K562 (cell line): ENCODE data around the gene PRKAR2B. TPM values are rescaled to one million over a fixed set of nuclear protein-coding genes. Genes with fewer than 3 reads are reported as not detected.
A peak's percentile ranks its signal among the peaks of the same experiment; 100 is the strongest.

Source experiments
- ARID3A ChIP-seq: IDR thresholded peaks from 2 replicates; pipeline ENCODE4 v1.6.1; 2012; ENCODE audit warnings: low read depth, low read length, improper control_type of control experiment, borderline replicate concordance
- BRD4 ChIP-seq: fragments of 200-600 bp; sonication (generic); IDR thresholded peaks from 2 replicates; pipeline ENCODE4 v1.6.1; 2017; ENCODE audit warnings: inconsistent platforms
- CBX1 ChIP-seq: sonication (generic); IDR thresholded peaks from 2 replicates; pipeline ENCODE4 v1.6.1; 2016; ENCODE audit warnings: antibody characterized with exemption, low read depth, mild to moderate bottlenecking
- CC2D1A ChIP-seq: fragments of 450-650 bp; IDR thresholded peaks from 2 replicates; pipeline ENCODE4 v1.6.1; 2017; ENCODE audit warnings: mild to moderate bottlenecking
- DNMT1 ChIP-seq: fragments of 450-650 bp; IDR thresholded peaks from 2 replicates; pipeline ENCODE4 v1.6.1; 2016; ENCODE audit warnings: antibody characterized with exemption, mild to moderate bottlenecking
- ELF4 ChIP-seq: fragments of 450-650 bp; formaldehyde crosslinking; IDR thresholded peaks from 2 replicates; pipeline ENCODE4 v1.4.0; 2022; ENCODE audit warnings: missing genetic modification characterization
- JUND ChIP-seq, 2 experiments: IDR thresholded peaks; 2 replicates in 1 of 2; 3 replicates in 1 of 2; pipeline ENCODE4 v1.6.1; 2011; ENCODE audit warnings: borderline replicate concordance in 2 of 2, low read depth in 2 of 2, low read length in 2 of 2, improper control_type of control experiment in 1 of 2, missing biosample characterization in 1 of 2, missing genetic modification characterization in 1 of 2, missing genetic modification reagents in 1 of 2
- U2AF2 ChIP-seq: fragments of 200-400 bp; formaldehyde crosslinking; optimal IDR thresholded peaks from 2 replicates; pipeline ENCODE3; 2017; ENCODE audit warnings: low read depth, mild to moderate bottlenecking, low read length
- polyA plus RNA-seq, 8 experiments: library from polyadenylated mRNA; depleted of rRNA in 4 of 8; stranded (reverse) in 5 of 8; unstranded in 3 of 8; fragments of >200 nt; fragmentation: Nextera tagmentation in 2 of 8; fragmentation: Illumina TruSeq in 1 of 8; extraction: Ambion mirVana in 2 of 8; extraction: Trizol in 1 of 8; gene quantifications; 2 replicates each; pipeline versions ENCODE4 v1.2.1 to v1.2.3, GENCODE V29; 2011 to 2014; ENCODE audit warnings: inconsistent platforms in 1 of 8, missing spikeins in 1 of 8
- total RNA-seq, 7 experiments: library from RNA; depleted of rRNA in 6 of 7; stranded (reverse); fragments of >200 nt in 6 of 7; fragmentation: Illumina TruSeq in 2 of 7; extraction: Trizol in 2 of 7; gene quantifications; 2 replicates each; pipeline versions ENCODE4 v1.2.1 to v1.2.3, GENCODE V29; 2011 to 2021; ENCODE audit warnings: low replicate concordance in 1 of 7
- TF ChIP-seq, protein P1 (sequence below): fragments of 250-450 bp; sonication (Bioruptor Pico); IDR thresholded peaks from 2 replicates; pipeline ENCODE4 v1.4.0; 2020
- TF ChIP-seq, protein P2 (sequence below): fragments of 450-650 bp; IDR thresholded peaks from 2 replicates; pipeline ENCODE4 v1.6.1; 2016; ENCODE audit warnings: low read depth

Gene PRKAR2B
- total and polyA plus RNA-seq, 9 of the 15 experiments (the other 6 are each of a cell fraction or from before 2014, with no cell fraction given): 59.0 to 173 (median 129) TPM

DNA sequence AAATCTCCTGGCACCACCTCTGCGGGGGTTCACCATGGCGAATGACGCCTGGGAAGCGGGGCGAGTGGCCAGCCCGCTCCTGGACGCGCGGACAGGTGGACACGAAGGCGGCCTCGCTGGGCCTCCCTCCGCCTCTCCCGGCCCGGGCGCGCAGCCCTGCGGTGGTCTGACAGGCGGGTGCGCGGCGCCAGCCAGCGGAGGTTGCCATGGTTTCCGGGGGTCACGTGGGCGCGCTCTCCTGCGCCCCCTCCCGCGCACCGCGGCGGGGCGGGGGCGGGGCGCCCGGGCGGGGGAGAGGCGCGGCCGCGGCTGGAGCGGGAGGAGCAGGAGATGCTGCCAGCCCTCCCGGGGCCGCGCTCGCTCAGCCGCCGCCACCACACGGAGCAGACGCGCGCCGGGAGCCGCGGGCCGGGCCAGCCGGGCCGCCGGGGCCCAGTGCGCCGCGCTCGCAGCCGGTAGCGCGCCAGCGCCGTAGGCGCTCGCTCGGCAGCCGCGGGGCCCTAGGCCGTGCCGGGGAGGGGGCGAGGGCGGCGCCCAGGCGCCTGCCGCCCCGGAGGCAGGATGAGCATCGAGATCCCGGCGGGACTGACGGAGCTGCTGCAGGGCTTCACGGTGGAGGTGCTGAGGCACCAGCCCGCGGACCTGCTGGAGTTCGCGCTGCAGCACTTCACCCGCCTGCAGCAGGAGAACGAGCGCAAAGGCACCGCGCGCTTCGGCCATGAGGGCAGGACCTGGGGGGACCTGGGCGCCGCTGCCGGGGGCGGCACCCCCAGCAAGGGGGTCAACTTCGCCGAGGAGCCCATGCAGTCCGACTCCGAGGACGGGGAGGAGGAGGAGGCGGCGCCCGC is at the start of gene PRKAR2B (continued):
- TF ChIP-seq, protein P1, sequence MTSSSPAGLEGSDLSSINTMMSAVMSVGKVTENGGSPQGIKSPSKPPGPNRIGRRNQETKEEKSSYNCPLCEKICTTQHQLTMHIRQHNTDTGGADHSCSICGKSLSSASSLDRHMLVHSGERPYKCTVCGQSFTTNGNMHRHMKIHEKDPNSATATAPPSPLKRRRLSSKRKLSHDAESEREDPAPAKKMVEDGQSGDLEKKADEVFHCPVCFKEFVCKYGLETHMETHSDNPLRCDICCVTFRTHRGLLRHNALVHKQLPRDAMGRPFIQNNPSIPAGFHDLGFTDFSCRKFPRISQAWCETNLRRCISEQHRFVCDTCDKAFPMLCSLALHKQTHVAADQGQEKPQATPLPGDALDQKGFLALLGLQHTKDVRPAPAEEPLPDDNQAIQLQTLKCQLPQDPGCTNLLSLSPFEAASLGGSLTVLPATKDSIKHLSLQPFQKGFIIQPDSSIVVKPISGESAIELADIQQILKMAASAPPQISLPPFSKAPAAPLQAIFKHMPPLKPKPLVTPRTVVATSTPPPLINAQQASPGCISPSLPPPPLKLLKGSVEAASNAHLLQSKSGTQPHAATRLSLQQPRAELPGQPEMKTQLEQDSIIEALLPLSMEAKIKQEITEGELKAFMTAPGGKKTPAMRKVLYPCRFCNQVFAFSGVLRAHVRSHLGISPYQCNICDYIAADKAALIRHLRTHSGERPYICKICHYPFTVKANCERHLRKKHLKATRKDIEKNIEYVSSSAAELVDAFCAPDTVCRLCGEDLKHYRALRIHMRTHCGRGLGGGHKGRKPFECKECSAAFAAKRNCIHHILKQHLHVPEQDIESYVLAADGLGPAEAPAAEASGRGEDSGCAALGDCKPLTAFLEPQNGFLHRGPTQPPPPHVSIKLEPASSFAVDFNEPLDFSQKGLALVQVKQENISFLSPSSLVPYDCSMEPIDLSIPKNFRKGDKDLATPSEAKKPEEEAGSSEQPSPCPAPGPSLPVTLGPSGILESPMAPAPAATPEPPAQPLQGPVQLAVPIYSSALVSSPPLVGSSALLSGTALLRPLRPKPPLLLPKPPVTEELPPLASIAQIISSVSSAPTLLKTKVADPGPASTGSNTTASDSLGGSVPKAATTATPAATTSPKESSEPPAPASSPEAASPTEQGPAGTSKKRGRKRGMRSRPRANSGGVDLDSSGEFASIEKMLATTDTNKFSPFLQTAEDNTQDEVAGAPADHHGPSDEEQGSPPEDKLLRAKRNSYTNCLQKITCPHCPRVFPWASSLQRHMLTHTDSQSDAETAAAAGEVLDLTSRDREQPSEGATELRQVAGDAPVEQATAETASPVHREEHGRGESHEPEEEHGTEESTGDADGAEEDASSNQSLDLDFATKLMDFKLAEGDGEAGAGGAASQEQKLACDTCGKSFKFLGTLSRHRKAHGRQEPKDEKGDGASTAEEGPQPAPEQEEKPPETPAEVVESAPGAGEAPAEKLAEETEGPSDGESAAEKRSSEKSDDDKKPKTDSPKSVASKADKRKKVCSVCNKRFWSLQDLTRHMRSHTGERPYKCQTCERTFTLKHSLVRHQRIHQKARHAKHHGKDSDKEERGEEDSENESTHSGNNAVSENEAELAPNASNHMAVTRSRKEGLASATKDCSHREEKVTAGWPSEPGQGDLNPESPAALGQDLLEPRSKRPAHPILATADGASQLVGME (CRISPR knock-in tag): peak; percentile 93
- TF ChIP-seq CC2D1A (no peak), ELF4 (CRISPR knock-in tag) (no peak), ARID3A (0 out of 2 replicates have a peak, but pooled peaks have one; percentile 11), DNMT1 (no peak), CBX1 (no peak), U2AF2 (no peak), BRD4 (peak; percentile 50; the same call in 1 of the 2 replicates), JUND (IDR thresholded peaks at IDR 0.05; ENCODE audit: borderline replicate concordance, low read depth, low read length) (peak; percentile 42; the same call in 1 of the 2 replicates), JUND (tag; IDR thresholded peaks at IDR 0.05; ENCODE audit: borderline replicate concordance, low read depth, low read length) (peak; percentile 61; the same call in 1 of the 3 replicates)
- TF ChIP-seq, protein P2, sequence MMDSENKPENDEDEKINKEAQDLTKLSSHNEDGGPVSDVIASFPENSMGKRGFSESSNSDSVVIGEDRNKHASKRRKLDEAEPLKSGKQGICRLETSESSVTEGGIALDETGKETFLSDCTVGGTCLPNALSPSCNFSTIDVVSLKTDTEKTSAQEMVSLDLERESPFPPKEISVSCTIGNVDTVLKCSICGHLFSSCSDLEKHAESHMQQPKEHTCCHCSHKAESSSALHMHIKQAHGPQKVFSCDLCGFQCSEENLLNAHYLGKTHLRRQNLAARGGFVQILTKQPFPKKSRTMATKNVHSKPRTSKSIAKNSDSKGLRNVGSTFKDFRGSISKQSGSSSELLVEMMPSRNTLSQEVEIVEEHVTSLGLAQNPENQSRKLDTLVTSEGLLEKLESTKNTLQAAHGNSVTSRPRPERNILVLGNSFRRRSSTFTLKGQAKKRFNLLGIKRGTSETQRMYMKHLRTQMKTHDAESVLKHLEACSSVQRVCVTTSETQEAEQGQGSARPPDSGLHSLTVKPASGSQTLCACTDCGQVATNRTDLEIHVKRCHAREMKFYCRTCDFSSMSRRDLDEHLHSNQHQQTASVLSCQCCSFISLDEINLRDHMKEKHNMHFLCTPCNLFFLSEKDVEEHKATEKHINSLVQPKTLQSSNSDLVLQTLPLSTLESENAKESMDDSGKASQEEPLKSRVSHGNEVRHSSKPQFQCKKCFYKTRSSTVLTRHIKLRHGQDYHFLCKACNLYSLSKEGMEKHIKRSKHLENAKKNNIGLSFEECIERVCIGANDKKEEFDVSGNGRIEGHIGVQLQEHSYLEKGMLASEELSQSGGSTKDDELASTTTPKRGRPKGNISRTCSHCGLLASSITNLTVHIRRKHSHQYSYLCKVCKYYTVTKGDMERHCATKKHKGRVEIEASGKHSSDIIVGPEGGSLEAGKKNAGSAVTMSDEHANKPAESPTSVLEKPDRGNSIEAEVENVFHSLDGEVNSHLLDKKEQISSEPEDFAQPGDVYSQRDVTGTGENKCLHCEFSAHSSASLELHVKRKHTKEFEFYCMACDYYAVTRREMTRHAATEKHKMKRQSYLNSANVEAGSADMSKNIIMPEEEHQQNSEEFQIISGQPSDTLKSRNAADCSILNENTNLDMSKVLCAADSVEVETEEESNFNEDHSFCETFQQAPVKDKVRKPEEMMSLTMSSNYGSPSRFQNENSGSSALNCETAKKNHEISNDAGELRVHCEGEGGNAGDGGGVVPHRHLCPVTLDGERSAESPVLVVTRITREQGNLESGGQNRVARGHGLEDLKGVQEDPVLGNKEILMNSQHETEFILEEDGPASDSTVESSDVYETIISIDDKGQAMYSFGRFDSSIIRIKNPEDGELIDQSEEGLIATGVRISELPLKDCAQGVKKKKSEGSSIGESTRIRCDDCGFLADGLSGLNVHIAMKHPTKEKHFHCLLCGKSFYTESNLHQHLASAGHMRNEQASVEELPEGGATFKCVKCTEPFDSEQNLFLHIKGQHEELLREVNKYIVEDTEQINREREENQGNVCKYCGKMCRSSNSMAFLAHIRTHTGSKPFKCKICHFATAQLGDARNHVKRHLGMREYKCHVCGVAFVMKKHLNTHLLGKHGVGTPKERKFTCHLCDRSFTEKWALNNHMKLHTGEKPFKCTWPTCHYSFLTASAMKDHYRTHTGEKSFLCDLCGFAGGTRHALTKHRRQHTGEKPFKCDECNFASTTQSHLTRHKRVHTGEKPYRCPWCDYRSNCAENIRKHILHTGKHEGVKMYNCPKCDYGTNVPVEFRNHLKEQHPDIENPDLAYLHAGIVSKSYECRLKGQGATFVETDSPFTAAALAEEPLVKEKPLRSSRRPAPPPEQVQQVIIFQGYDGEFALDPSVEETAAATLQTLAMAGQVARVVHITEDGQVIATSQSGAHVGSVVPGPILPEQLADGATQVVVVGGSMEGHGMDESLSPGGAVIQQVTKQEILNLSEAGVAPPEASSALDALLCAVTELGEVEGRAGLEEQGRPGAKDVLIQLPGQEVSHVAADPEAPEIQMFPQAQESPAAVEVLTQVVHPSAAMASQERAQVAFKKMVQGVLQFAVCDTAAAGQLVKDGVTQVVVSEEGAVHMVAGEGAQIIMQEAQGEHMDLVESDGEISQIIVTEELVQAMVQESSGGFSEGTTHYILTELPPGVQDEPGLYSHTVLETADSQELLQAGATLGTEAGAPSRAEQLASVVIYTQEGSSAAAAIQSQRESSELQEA: no peak
